NT2/D1 (cell line): Measurements from ENCODE around the gene APOLD1.

Experiments used
- YY1 ChIP-seq: IDR thresholded peaks from 2 replicates; pipeline ENCODE4 v1.6.1; 2011; ENCODE audit not compliant: insufficient read length, insufficient read depth
- ZNF274 ChIP-seq: IDR thresholded peaks from 2 replicates; pipeline ENCODE4 v1.6.1; 2011; ENCODE audit warnings: mild to moderate bottlenecking, low read depth, low read length

GRCh38 chr12:12791756-12792369 is 6.4 kb downstream of the APOLD1 start:
- TF ChIP-seq ZNF274 = no peak
- TF ChIP-seq YY1 = no peak
